GM19238 (cell line): Measurements from ENCODE around the gene BCAS1.
A peak's percentile ranks its signal among the peaks of the same experiment; 100 is the strongest.

Experiments
- DNase-seq: peaks from one replicate; pipeline ENCODE4 v3.0.0; 2011; ENCODE audit warnings: low spot score; ENCODE audit not compliant: insufficient read length

The BCAS1 gene

DNA sequence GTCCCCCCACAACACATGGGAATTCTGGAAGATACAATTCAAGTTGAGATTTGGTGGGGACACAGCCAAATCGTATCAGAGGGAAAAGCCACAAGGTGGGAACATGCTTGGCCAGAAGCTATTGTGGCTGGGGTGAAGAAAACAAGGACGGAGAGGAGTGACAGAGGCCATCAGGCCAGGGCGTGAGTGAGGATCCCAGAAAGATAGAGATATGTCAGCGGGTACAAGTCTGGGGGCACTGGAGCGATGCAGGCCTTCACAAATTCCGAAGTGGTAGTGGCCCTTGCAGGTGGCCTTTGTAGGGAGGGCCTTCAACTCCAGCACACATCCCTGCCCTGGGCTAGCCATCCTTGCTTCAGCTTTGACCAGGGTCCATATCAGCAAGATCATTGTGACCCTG, 159.1 kb downstream of the BCAS1 start:
- no peak for DNase-seq

DNA sequence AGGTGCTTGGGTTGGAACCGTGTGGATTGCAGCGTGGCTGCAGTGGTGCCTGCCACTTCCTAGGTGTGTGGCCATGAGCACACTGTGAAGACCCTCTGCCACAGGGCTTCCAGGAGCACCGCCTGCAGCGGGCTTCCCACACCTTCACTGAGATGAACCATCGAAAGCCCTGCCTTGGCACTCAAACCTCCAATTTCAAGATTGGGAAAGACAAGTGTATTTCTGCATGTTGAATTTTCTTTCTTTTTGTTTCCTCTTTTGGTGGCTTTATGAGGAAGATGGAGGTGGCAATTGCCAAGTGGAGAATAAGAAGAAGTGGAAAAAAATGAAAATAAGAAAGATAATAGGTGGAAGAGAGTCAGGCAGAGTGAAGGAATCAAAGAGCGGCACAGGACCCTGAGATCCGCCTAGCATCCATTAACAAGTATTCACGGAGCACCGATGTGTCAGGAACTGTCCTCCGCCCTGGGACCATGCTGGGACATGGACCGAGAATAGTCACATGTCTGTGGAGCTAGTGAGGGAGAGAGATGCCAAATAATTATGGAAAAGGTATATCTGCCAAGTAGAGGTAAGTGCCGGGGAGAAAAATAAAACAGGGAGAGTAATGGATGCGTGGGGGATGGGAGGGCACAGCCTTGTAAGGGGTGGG, 159.9 kb downstream of the BCAS1 start:
- DNase-seq, result no peak

DNA sequence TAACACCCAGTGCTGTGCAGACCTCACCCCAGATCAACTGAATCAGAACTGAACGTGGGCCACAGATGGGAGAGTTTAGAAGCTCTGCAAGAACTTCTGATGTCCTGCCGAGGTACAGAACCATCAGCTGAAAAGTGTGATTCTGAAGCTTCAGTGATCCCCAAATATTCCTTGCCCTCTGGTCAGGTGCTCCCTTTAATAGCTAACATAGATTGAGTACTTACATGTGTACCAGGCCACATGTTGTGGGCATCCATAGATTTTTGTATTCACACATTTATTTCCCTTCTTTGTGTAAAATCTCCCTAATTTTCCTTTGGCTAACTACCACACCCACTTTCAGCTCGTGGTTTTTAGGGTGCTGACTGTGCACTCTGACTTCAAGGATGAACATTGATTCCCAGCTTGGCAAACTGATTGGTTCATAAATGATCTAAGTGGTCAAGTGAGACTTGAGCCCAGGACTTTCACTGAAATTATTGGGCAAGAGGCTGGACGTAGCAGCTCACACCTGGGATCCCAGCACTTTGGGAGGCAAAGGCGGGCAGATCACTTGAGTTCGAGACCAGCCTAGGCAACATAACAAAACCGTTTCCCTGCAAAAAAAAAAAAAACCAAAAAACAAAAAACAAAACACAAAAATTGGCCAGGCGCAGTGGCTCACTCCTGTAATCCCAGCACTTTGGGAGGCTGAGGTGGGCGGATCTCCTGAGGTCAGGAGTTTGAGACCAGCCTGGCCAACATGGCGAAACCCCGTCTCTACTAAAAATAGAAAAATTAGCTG, 162.2 kb downstream of the BCAS1 start:
- DNase-seq, result no peak

DNA sequence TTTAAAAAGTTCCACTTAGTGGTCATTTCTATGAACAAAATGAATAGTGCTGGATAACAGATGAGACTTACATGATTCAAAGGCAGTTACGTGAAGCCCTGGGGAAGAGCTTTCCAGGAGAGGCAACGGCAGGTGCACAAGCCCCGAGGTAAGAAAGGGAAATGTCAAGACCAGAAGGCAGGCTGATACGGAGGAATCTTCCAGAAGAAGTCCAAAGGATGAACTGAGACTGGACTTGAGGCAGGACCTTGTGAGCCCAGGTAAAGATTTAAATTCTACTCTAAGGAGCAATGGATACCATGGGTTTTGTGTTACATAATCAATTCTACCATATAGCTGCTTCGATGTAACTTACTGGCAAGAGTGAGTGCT, 164.6 kb downstream of the BCAS1 start:
- no peak for DNase-seq

DNA sequence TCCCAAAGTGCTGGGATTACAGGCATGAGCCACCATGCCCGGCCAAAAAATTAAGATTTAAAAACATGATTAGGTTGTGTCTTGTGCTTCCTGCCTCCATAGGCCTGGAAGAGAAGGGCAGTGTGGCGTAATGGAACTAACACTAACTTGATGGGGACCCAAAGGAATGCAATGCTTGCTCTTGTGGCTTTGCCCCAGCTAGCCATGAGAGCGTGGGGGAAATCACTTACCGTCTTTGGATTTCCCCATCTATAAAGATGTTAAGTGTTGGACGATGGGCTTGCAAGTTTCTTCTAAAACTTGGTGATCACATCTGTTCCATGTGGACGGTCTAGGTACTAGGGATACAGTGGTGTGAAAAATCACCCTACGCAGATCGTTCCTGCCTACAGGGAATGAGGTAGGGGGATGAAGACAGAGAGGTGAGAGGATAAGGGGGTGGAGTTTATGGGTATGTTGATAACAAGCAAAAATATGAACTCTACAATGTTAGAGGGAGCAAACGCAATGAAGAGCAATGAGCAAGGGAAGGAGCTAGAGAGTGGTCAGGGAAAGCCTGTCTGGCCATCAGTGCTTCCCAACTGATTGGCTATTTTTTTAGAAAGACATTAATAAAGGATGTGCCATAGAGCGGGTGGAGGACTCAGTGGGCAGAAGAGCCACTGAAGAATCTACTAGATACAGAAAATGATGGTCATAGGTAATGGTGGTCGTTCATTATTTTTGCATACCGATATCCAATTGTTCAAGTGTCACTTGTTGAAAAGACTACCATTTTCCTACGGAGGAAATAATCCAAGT, 165.2 kb downstream of the BCAS1 start:
- no peak for DNase-seq

DNA sequence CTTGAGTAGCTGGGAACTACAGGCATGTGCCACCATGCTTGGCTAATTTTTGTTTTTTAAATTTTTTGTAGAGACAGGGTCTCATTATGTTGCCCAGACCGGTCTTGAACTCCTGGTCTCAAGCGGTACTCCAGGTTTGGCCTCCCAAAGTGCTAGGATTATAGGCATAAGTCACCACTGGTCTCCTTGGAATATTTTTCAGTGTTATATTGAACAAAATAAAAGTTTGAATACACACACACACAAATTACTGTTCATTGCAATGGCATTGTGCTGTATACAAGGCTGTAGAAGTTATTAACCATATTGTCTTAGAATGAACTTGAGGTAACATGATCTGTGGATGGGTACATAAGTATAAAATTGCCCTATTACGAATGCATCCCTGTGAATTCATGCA, 166.1 kb downstream of the BCAS1 start:
- no peak for DNase-seq

DNA sequence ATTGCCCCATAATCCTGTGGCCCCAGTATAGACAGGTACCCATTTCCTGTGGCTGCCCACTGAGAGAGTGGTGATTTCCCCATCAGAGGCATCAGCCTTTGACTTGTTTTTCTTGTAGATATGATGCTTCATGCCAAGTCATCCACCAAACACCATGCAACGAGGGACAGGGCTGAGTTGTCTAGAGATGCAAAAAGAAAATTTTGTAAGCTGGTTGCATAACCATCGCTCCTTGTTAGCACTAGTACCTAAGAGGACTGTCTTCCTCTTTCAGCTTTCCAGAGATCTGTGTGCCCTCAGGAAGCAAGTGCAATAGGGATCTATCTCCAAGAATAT, 166.8 kb downstream of the BCAS1 start:
- DNase-seq, result no peak

DNA sequence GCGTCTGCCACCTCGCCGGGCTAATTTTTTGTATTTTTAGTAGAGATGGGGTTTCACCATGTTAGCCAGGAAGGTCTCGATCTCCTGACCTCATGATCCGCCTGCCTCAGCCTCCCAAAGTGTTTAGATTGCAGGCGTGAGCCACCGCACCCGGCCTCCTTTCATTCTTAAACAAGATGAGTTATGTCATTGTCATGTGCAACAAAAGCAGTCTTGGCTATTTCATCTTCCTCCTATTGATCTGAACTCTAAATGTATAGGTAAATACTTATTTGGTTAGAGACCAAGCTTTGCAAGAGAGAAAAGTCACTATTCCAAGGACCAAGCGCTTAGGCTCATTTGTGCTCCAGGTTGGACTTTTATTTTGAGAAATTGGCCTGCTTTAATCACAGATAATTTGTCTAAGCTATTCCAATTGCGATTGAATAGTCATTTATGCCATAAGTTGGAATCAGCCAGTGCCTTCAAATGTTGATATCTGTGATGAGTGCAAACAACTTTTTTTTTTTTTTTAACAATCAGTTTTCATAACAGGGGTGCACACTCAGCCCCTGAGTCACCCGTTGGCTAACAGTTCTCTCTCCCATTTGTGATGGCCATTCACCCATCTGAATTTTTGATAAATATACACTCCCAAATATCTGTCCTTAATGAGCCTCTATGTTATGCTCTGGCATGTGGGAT, 167.3 kb downstream of the BCAS1 start:
- DNase-seq, result no peak

DNA sequence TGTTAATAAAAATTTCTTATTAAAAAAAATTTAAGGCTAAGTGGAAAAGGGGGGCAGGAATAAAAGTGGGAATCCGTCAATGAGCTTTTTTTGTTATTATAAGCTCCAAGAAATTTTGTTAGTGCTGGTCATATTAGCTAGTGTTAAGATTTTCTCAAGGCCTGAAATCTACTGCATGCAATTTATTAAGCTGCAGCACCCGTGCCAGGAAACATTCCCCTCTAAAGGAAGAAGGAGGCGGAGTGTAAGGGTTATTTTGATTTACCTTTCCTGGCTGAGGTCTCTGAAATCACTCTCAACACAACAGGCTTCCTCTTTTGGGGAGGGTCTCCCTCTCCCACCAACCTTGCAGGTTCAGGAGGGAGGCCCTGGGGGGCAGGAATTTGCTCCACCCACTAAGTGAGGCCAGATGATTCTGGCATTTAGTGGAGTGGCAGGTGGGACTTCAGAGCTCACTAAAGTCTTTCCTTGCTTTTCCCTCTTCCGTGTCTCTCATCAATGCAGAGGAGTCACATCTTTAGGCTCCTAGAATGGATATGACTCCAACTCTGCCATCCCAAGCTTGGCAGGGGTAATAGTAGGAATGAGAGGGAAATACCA, 168.8 kb downstream of the BCAS1 start:
- DNase-seq, result no peak

DNA sequence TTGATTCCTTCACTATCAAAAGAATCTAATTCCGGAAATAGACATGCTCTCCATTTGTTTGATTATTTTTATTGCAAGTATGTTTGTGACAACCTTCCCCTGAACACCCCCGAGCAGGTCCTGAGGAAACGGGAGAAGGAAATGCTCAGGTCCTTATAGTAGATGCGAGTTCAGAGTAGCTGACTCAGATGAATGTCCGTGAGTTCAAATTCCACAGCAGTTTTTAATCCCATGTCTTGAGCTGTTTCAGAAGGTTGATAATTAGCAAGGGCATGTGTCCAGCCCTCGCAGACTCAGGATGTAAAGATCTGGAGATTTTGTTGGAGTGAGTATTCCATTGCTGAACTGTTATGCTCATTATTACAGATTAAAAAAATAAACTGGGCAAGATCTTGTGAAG, 169.3 kb downstream of the BCAS1 start:
- no peak for DNase-seq

DNA sequence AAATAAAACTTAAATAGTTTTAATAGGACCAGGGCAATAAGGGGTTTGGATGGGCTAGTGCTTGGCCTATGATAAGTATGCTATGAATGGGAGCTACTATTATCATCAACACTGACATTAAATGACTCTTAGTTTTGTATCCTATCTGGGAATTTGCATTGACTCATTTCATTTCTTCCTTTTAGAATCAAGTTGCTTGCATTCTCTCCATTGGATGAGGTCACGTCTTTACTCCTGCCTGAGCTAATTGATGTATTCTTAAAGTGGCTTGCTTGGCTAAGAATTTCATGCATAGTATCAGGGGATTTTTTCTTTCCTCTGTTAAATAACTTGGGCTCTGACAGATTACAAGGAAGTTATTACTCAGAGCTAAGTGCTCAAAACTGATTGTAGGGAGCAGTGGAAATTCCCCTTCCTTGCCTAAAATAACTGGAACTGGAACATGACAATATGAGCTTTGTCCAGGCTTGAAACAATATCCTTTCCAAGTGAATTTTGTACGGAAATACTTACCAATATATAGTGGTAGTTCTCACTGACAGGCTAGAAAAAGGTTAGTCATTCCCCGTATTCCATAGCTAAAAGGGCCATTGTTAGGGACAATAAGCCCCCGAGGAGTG, 169.9 kb downstream of the BCAS1 start:
- no peak for DNase-seq

DNA sequence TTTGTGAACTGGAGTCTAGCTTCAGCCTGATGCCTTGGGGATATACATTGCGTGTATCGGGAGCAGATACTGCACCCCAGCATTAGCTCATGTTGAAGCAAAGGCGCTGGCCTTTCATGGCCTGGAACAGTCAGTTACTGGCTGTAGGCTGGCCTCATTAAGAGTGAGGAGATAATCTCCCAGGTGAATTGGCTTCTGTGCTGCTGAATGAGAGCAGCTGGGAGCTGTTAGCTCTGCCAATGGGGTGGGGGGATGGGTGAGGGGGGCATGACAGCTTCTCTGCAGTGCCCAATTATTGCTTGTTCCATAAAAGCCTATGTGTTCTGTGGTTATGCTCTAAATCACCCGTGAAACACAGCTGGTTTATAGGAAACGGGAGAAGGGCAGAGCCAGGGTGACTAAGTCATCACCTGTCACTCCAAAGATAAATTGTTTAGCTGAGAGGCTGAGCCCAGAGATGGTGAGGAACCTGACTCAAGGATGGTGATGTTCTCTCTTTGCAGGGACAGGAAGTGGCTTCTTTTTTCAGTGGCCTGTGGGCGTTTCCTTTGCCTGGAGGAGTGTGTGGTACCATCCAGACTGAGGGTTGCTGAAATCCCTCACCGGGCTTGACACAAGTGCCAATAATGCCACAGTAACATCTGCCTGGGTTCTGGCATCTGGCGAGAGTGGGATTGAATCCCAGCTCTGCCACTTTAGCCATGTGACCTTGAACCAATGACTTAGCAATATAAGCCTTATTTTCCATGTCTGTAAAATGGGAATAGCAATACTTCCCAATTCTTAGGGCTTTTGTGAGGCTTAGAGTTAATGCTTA, 170.8 kb downstream of the BCAS1 start:
- DNase-seq, result peak; percentile 27

DNA sequence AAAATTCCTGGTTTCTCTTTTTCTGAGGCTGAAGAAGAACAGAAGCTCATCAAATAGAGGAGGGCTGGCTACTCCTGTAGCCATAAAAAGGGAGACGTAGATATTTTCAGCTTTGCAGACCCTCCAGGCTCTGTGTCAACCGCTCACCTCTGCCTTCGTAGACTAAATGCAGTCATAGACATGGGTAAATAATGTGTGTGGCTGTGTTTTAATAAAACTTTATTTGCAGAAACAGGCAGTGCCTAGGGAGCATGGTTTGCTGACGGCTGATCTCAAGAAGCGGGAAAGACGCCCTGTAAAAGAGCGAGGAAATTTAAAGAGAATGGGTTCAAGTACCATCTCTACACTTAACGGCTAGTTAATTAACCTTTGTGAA, 171.8 kb downstream of the BCAS1 start:
- DNase-seq, result no peak

DNA sequence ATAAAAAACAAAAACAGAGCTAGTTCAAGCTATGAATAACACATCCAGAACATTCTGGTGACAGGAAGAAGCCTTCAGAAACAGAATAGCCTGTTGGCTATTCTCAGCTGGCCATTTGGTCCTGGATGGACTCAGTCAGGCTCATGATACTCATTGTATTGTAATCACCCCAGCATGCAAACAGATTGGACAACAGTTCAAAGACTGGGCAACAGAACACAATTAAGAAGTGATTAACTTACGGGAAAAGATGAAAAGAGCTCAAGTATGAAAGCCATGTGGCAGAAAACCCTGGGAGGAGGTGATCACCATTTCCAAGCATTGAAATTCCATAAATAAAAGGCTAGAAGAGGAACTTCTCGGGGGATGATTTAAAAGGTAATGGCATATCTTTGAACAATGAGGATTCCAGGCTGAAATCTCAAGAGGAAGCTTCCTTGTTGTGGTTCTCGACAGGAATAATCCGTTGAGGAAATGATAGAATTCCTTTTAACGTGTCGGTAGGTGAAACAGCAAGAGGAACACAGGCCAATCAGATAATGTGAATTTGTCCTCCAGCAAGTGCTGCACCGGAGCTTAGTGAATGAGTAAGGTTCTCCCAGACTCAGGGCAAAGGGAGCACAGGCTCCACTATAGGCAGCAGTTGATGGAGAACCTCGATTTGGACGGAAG, 172.4 kb downstream of the BCAS1 start:
- DNase-seq, result no peak

DNA sequence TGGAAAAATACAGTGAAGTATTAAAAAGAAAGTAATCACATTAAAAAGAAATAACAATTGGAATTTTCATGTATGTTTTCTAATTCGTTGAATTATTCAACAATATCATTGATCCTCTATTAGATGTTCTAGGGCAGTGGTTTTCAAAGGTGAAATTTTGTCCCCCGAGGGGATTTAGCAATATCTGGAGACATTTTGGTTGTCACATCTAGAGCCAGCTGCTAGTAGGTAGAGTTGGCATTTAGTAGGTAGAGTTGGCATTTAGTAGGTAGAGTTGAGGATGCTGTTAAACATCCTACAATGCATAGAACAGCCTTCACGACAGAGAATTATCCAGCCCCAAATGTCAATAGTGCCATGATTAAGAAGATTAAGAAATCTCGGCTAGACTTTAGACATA, 173.7 kb downstream of the BCAS1 start:
- no peak for DNase-seq

DNA sequence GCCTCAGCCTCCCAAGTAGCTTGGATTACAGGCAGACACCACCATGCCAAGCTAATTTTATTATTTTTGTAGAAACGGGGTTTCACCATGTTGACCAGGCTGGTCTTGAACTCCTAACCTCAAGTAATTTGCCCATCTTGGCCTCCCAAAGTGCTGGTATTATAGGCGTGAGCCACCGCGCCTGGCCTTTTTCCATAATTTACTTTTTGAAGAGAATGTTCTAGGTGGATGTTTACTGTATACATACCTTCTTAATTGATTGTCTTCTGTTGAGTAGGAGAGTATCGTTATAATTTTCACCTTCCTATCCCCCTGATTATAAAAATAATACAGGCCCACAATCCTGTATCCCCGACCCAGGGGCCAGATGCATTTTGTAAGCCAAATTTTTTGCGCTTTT, 174.4 kb downstream of the BCAS1 start:
- no peak for DNase-seq

DNA sequence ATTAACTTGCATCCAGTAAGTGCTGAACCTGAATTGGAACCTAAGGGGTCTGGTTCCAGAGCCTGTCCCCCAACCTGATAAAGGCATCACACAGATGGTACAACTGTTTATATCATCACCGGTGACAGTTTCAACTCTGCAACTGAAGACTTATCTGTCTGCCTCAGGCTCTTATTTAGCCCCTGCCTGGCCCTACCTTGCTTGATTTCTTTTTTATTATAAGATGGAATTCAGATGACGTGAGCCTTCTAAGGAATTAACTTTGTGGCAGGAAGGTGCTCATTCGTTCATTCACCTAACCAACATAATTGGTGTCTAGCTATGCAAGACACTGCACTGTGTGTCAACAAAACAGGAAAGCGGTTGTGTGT, 175.0 kb downstream of the BCAS1 start:
- DNase-seq, result no peak

DNA sequence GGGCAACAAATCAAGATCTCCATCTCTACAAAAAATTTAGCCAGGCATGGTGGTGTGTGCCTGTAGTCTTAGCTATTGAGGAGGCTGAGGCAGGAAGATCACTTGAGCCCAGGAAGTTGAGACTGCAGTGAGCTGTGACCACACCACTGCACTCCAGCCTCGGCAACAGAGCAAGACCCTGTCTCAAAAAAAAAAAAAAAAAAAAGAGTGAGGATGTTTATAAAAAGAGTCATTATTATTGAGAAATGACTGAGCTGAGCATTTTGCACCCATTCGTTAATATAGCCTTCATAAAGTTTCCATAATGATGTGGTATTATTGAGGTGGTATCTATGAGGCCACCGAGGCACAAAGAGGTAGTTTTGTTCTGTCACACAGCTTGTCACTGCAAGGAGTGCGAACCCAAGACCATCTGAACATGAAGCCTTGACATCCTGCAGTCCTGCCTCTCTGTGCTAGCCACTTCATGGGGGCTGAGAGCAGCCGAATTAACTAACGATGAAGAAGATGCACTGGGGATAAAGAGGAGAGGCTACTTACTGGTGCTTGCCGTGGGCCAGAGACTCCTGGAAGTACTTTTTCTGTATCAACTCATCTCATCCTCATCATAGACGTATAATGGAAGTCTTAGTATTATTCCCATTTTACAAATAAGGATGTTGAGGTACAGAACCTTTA, 175.5 kb downstream of the BCAS1 start:
- DNase-seq, result no peak
